NCI-H2107 treated with DMSO at 0.1 percent for 48 hours (cell line): Measurements from ENCODE around the gene TPO.
"Not testable (repeated sequence)": the region's sequence is repeated elsewhere in the genome, so short reads cannot be mapped to it uniquely, and the experiment has no call there.

Experiments
- DNase-seq: peaks from one replicate; lab custom pipeline; 2025; ENCODE audit not compliant: unreplicated experiment; lab: John Stamatoyannopoulos, UW

The TPO gene

GRCh38 chr2:1403565-1403964 lies 9.7 kb upstream of the TPO start:
- no peak for DNase-seq

GRCh38 chr2:1405124-1405523 lies 8.1 kb upstream of the TPO start:
- no peak for DNase-seq

- no peak for DNase-seq
These were observed 7.3 kb upstream of the TPO start for GRCh38 chr2:1405967-1406366.

- no peak for DNase-seq
These were observed 6.8 kb upstream of the TPO start for GRCh38 chr2:1406434-1406833.

- DNase-seq = no peak
These were observed 5.2 kb upstream of the TPO start for GRCh38 chr2:1407950-1408675.

- DNase-seq = no peak
These were observed 858 bp downstream of the TPO start for GRCh38 chr2:1414121-1414520.

- DNase-seq = not testable (repeated sequence)
These were observed 1.6 kb downstream of the TPO start for GRCh38 chr2:1414901-1415300.

GRCh38 chr2:1415501-1415900 lies 2.2 kb downstream of the TPO start:
- DNase-seq = no peak

- DNase-seq = no peak
These were observed 5.3 kb downstream of the TPO start for GRCh38 chr2:1418566-1418965.

- no peak for DNase-seq
These were observed 7.7 kb downstream of the TPO start for GRCh38 chr2:1420746-1421480.

GRCh38 chr2:1421731-1422130 lies 8.5 kb downstream of the TPO start:
- DNase-seq = no peak

- no peak for DNase-seq
These were observed 8.9 kb downstream of the TPO start for GRCh38 chr2:1422131-1422530.

- no peak for DNase-seq
These were observed 9.5 kb downstream of the TPO start for GRCh38 chr2:1422716-1423285.

GRCh38 chr2:1427086-1427485 lies 13.8 kb downstream of the TPO start:
- no peak for DNase-seq

GRCh38 chr2:1429895-1430294 lies 16.6 kb downstream of the TPO start:
- DNase-seq = no peak

- no peak for DNase-seq
These were observed 17.2 kb downstream of the TPO start for GRCh38 chr2:1430491-1430890.

- DNase-seq = no peak
These were observed 18.7 kb downstream of the TPO start for GRCh38 chr2:1431886-1432400.

- DNase-seq = no peak
These were observed 19.5 kb downstream of the TPO start for GRCh38 chr2:1432726-1433125.

- no peak for DNase-seq
These were observed 23.1 kb downstream of the TPO start for GRCh38 chr2:1436369-1436768.

GRCh38 chr2:1437101-1437500 lies 23.8 kb downstream of the TPO start:
- no peak for DNase-seq

GRCh38 chr2:1437537-1437936 lies 24.3 kb downstream of the TPO start:
- DNase-seq = no peak

- no peak for DNase-seq
These were observed 25.7 kb downstream of the TPO start for GRCh38 chr2:1438972-1439371.
